ENCODE results near the gene SHKBP1.
A peak's percentile ranks its signal among the peaks of the same experiment; 100 is the strongest.
"Not testable (repeated sequence)": the region's sequence is repeated elsewhere in the genome, so short reads cannot be mapped to it uniquely, and the experiment has no call there.

SHKBP1 gene

GRCh38 chr19:40588110-40588854 is 11.6 kb downstream of the SHKBP1 start:
- DNase-seq (ENCODE audit: extremely low spot score), result no peak
- TF ChIP-seq CTCF (IDR thresholded peaks at IDR 0.05; ENCODE audit: control extremely low read depth, extremely low read depth, low read depth, missing control alignments), result no peak
- ChIA-PET POLR2A (no interaction called here), CTCF (interaction anchor here (1.3 to 3.3 kb wide), 2 partner anchors 11 to 14 kb away, joined by 4 to 16 read pairs; no protein-coding TSS in a partner anchor)

- CTCF ChIA-PET, result interaction anchor here (3.3 kb wide), 1 partner anchor 10 kb away, joined by 16 read pairs; no protein-coding TSS in a partner anchor
- no peak for DNase-seq (ENCODE audit: extremely low spot score)
- TF ChIP-seq CTCF (IDR thresholded peaks at IDR 0.05; ENCODE audit: control extremely low read depth, extremely low read depth, low read depth, missing control alignments), result no peak
- POLR2A ChIA-PET, result no interaction called here
Observed at GRCh38 chr19:40588926-40589569, 12.4 kb downstream of the SHKBP1 start.

GRCh38 chr19:40589591-40590429 is 13.1 kb downstream of the SHKBP1 start:
- CTCF ChIA-PET, result interaction anchor here (1.0 to 1.8 kb wide), 4 partner anchors 11 to 73 kb away, joined by 3 to 7 read pairs (median 4); no protein-coding TSS in a partner anchor
- POLR2A ChIA-PET, result no interaction called here

GRCh38 chr19:40590464-40591265 is 14.0 kb downstream of the SHKBP1 start:
- no peak for DNase-seq (ENCODE audit: extremely low spot score)
- ChIA-PET CTCF (interaction anchor here (0.6 to 1.8 kb wide), 6 partner anchors 12 to 73 kb away, joined by 3 to 7 read pairs (median 4); no protein-coding TSS in a partner anchor), POLR2A (no interaction called here)
- no peak for TF ChIP-seq CTCF (IDR thresholded peaks at IDR 0.05; ENCODE audit: control extremely low read depth, extremely low read depth, low read depth, missing control alignments)

More at GRCh38 chr19:40589591-40590429, 13.1 kb downstream of the SHKBP1 start:
- TF ChIP-seq CTCF (IDR thresholded peaks at IDR 0.05; ENCODE audit: control extremely low read depth, extremely low read depth, low read depth, missing control alignments), result no peak
- DNase-seq (ENCODE audit: extremely low spot score), result no peak

GRCh38 chr19:40591724-40592123 is 15.1 kb downstream of the SHKBP1 start:
- CTCF ChIA-PET, result interaction anchor here (0.7 to 1.4 kb wide), 3 partner anchors 14 to 50 kb away, joined by 3 to 4 read pairs (median 4); no protein-coding TSS in a partner anchor
- POLR2A ChIA-PET; DNase-seq (ENCODE audit: extremely low spot score): not testable (repeated sequence)

GRCh38 chr19:40592170-40592569 is 15.5 kb downstream of the SHKBP1 start:
- ChIA-PET CTCF (interaction anchor here (0.7 to 1.4 kb wide), 2 partner anchors 51 to 69 kb away, joined by 3 read pairs; no protein-coding TSS in a partner anchor), POLR2A (no interaction called here)
- no peak for TF ChIP-seq CTCF (IDR thresholded peaks at IDR 0.05; ENCODE audit: control extremely low read depth, extremely low read depth, low read depth, missing control alignments)
- peak; percentile 60 for DNase-seq (ENCODE audit: extremely low spot score)

Measured in GM10248 (cell line).